Mononuclear cell (primary cell): ENCODE measurements around the gene PUS7L. TPM values are rescaled to one million over a fixed set of nuclear protein-coding genes. Genes with fewer than 3 reads are reported as not detected.

ENCODE experiments used
- H3K27me3 ChIP-seq: 2 replicates; pipeline ENCODE4 v1.6.0; 2011; ENCODE audit warnings: low read length, control low read depth; ENCODE audit not compliant: insufficient read depth
- H3K4me1 ChIP-seq: 2 replicates; pipeline ENCODE4 v1.5.1; 2011; ENCODE audit warnings: mild to moderate bottlenecking, low read length, control low read depth; ENCODE audit not compliant: insufficient read depth
- H3K4me3 ChIP-seq: 2 replicates; pipeline ENCODE4 v1.5.1; 2011; ENCODE audit warnings: mild to moderate bottlenecking, low read length, moderate library complexity
- H3K9me3 ChIP-seq: 2 replicates; pipeline ENCODE4 v1.5.1; 2011; ENCODE audit warnings: low read depth, mild to moderate bottlenecking, control low read depth, low read length
- total RNA-seq: library from RNA; depleted of rRNA; stranded (reverse); fragments of >200 nt; gene quantifications from one replicate; pipeline ENCODE4 v1.2.3, GENCODE V29; 2012

PUS7L gene, protein sequence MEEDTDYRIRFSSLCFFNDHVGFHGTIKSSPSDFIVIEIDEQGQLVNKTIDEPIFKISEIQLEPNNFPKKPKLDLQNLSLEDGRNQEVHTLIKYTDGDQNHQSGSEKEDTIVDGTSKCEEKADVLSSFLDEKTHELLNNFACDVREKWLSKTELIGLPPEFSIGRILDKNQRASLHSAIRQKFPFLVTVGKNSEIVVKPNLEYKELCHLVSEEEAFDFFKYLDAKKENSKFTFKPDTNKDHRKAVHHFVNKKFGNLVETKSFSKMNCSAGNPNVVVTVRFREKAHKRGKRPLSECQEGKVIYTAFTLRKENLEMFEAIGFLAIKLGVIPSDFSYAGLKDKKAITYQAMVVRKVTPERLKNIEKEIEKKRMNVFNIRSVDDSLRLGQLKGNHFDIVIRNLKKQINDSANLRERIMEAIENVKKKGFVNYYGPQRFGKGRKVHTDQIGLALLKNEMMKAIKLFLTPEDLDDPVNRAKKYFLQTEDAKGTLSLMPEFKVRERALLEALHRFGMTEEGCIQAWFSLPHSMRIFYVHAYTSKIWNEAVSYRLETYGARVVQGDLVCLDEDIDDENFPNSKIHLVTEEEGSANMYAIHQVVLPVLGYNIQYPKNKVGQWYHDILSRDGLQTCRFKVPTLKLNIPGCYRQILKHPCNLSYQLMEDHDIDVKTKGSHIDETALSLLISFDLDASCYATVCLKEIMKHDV
- total RNA-seq: 16.4 TPM

DNA sequence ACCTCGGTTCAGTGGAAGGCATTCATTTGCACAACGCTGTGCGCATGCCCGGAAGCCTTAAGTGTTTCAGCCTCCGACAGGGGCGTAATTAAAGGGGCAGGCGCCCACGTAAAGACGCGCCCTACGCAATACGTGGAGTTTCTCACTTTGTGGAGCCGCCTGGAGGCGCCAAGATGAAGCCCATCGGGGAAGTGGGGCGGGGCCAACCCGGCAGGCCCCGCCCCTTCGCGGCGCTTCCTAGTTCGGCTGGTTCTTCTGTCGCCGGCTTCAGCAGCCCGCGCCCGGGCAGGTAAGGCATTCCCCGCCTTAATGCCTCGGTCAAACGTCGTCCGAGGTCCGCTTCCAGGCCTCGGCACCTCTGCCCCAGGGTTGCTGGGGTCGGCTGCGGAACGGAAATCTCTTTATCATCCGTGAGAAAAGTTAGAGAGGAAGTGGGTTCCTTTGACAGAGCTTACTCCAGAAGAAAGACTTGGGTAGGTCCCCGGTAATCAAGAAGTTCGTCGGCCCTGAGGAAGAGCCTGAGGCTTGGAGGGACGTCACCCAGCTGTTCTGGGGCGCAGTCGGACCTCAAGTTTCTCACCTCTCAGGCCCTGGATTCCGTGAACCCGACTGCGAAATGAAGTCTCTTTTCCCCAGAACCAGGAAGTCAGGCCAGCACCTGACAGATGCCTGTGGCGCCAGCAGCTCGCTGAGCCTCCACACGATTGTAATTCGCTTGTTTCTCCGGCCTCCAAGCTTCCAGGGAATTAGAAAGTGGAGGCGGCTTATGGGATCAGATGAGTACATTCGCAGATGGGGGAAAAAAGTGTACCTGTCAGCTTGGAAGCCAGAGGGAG, at the start of gene PUS7L, which contains the start of gene IRAK4:
TSS of gene PUS7L (minus strand) at position 63 of the 836 bp plus-strand sequence. CDS start 3,545 bp downstream, outside the sequence.
TSS of gene IRAK4 (plus strand) at position 224 of the 836 bp plus-strand sequence. CDS start 9,161 bp downstream, outside the sequence.
- Histone ChIP-seq H3K4me3 (peak within 1 kb of the TSS; percentile 86), H3K4me1 (peaks cover 36% of the 10 kb centered on the region), H3K9me3 (no peaks in the 10 kb centered on the region)

DNA sequence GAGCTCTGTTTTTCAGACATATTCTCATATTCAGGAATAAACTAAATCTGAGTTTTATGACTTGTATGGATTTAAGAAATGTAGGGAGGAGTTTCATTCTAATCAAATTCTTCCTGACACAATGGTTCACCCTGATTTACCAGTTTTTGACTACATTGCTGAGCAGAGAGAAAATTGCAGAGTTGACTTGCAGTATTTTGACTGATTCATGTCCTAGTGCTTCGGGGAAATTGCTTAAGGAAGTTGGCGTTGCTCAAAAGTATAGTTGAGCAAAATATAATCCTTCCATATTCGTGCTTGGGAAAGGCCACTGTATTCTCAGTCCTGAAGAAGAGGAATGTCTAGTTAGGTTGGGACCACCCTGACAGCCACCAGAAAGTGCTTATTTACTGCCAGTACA, 48.8 kb upstream of the PUS7L start:
- H3K4me3 ChIP-seq: no peak overlapping the region
- H3K27me3 ChIP-seq: peaks cover 2% of the 10 kb centered on the region
- H3K9me3 ChIP-seq: no peaks in the 10 kb centered on the region
- peaks cover 14% of the 10 kb centered on the region for H3K4me1 ChIP-seq

More for the DNA sequence above, at the start of gene PUS7L, which contains the start of gene IRAK4:
- H3K27me3 ChIP-seq: no peaks in the 10 kb centered on the region

DNA sequence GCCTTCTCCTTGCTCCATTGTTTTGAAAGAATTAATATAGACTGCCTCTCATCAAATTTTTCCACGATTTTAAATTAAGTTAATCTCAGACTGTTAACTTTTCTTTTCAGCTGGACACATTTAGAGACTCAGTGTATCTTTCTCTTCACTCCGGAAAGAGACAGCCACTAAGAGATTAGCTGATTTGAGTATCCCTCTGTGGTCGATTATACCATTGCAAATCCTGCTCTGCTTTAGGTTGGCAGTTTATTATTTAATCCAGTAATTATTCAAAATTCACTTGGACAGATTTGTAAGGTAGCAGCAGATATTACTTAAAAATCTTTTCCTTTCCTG, 48.1 kb upstream of the PUS7L start:
- peaks cover 14% of the 10 kb centered on the region for H3K4me1 ChIP-seq
- peaks cover 2% of the 10 kb centered on the region for H3K27me3 ChIP-seq
- H3K9me3 ChIP-seq: no peaks in the 10 kb centered on the region
- H3K4me3 ChIP-seq: peak overlapping the region; percentile 80

DNA sequence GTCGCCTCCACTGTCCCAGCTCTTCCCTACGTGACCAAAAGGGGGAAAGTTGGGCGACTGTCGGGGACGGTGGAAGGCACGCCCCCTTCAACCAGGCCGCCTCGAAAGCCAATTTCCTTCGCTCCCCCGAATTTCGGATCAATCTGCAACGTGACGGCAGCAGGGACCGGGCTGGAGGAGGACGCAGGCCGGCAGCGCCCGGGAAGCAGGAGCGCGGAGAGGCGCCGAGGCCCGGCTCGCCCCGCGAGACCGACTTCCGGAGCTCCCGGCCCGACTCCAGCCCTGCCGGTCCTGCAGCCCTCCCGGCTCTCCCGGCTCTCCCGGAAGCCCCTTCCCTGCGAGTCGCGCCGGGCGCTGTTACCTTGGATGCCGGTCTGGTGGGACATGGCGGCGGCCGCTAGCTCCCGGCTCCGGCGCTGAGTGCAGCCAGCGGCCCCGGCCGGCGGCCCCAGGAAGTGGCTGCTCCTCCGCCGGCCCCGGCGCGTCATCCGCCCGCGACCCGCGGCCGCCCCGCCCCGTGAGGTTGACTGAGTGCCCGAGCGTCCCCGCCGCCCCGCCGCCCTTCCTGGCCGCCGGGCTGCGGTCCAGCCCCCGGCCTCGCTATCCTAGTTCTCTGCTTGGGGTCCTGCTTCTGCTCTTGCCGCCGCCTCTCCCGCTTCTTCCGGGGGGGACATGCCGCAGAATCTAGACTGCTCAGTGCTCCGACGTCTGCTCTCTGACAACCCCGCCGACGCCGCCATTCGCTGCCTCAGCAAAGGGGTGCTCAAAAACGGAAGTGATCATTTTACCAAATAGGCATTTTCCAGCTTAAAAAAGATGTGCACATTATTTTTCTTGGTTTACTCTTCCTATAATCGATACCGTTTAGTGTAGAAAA, 47.5 kb upstream of the PUS7L start, which contains the start of gene TWF1:
TSS of gene TWF1 (minus strand) at position 458 of the 877 bp plus-strand sequence. CDS start at position 386, 72 bp downstream.
- H3K4me1 ChIP-seq: peaks cover 14% of the 10 kb centered on the region

DNA sequence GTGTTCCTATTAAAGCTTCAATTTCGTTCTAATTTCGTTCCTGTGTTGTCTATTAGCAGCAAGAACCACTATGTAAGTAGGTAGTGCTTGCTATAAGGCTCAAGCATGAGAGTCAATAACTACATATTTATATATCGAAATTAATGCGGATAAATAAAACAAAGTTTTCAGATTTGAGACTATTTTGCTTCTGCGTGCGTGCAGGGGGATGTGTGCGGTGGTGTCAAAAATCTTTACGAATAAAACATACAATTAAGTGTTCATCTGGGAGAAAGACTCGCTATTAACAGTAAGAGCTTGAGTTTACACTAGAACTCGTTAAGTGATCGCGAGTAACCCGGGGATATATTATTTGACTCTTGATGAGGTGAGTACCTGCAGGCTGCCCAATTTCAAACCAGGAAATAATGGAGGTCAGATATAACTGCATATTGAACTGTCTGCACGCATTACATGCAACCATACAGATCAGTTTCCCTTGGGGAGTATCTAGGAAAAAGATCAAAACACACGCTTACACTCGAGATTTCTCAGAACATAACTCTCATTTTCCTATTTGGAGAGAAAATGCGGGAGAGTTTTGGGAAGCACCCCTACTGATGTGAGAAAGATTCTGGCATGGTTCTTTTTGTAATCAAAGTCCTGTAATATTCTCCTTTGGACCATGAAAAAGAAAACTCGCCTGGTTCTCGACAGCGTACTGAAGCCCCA, 46.7 kb upstream of the PUS7L start:
- H3K27me3 ChIP-seq: no peaks in the 10 kb centered on the region
- H3K4me3 ChIP-seq: peak overlapping the region; percentile 80
- H3K4me1 ChIP-seq: peaks cover 14% of the 10 kb centered on the region

More for the DNA sequence above, 47.5 kb upstream of the PUS7L start, which contains the start of gene TWF1:
- Histone ChIP-seq H3K9me3 (no peaks in the 10 kb centered on the region), H3K27me3 (peaks cover 2% of the 10 kb centered on the region), H3K4me3 (peak within 1 kb of the TSS; percentile 80)

DNA sequence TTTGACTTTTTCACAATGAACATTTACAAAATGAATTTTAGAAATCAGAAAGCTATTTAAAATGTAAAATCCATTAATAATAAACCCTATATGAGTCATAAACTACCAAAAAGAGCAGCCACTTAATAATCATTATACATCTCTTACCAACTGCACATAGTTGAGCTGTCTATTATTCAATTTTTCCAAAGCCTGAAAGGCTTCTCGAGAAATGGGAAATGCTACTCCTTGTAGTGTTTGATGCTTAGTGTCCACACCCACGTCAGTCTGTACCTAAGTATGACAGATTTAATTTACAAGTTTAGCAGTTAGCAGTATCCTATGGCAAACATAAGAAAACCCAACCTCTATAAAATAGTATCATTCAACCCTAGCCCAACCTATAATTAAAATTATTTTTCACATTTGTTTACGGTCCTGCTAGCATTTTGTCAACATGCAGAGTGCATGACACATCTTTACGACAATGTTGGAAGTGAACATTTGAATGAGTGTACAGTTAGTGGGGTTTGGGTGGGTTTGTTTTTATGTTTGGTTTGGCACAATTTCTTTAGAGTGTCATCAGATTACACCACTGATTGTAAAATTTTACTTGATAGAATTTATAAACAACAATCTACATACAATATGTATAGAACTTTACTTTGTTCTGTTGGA, 39.1 kb upstream of the PUS7L start:
- H3K4me1 ChIP-seq: no peaks in the 10 kb centered on the region
- H3K9me3 ChIP-seq: no peaks in the 10 kb centered on the region
- no peak overlapping the region for H3K4me3 ChIP-seq
- H3K27me3 ChIP-seq: no peaks in the 10 kb centered on the region

More for the DNA sequence above, 46.7 kb upstream of the PUS7L start:
- H3K9me3 ChIP-seq: no peaks in the 10 kb centered on the region

DNA sequence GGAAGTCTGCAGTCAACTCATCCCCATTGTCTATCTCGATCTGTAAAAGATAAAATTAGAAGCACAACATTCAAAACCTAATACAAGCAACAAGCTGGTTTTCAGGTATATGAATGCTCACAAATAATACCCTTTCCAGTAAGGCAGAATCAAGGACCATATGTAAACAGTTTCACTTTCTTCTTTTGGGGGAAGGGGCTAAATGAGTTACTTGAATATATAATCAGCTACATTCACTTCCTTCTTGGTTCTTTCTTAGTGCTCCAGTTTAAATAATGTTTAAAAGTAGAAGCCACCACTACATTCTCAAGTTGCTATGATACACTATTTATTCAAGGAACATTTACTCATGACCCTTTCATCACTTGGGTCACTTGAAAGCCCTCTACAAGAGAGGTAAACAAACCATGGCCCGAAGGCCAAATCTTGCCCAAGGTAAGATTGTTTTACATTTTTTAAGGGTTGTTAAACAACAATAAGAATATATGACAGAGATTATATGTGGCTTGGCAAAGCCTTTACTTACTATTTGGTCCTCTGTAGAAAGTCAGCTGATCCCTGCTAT, 37.2 kb upstream of the PUS7L start:
- Histone ChIP-seq H3K4me3 (no peak overlapping the region), H3K4me1 (no peaks in the 10 kb centered on the region), H3K27me3 (no peaks in the 10 kb centered on the region), H3K9me3 (no peaks in the 10 kb centered on the region)

DNA sequence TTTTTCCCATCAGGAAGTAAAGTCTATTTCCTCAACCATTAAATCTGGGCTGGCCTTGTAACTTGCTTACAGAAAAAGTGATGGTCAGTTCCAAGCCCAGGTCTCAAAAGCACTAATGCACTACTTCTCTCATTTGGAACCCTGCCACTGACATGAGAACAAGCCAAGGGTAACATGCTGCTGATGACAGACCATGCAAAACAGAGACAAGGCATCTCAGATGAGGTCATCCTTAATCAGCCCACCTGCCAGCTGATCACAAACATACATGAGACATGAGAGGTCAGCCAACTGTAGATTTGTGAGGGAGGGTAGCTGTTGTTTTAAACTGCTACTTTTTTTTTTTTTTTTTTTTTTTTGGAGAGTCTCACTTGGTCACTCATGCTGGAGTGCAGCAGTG, 31.4 kb upstream of the PUS7L start:
- no peaks in the 10 kb centered on the region for H3K9me3 ChIP-seq
- no peaks in the 10 kb centered on the region for H3K27me3 ChIP-seq

DNA sequence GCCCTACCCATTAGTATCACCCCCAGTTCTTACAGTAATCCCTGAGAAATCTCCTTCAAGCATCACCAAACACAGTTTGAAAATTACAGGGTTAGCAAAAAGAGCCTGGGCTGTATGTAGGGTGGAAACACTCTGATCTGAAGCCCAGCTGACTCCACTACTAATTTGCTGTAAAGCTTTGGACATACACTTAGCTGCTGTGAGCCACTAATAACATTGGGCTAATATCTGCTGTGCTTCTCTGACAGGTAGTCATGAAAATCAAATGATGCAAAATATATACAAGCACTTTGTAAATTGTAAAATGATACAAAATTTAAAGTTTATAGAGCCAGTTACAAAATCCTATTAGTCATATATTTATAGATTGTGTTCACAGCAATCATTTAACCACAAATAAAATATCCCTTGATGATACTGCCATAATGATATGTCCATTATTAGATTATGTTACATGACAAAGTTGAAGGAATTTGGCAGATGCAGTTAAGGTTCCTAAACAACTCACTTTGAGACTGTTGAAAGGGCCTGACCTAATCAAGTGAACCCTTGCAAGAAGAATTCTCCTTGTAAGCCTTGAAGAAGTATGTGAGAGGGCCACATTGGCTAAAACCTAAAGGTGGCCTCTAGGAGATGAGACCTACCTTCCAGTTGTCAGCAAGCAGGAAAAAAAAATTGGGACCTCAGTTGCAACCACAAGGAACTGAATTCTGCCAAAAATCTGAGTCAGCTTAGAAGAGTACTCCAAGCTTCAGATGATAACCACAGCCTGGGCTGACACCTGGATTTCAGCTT, 28.5 kb upstream of the PUS7L start:
- no peaks in the 10 kb centered on the region for H3K9me3 ChIP-seq
- no peaks in the 10 kb centered on the region for H3K27me3 ChIP-seq
- no peaks in the 10 kb centered on the region for H3K4me1 ChIP-seq
- no peak overlapping the region for H3K4me3 ChIP-seq

More for the DNA sequence above, 31.4 kb upstream of the PUS7L start:
- H3K4me1 ChIP-seq: no peaks in the 10 kb centered on the region
- no peak overlapping the region for H3K4me3 ChIP-seq

DNA sequence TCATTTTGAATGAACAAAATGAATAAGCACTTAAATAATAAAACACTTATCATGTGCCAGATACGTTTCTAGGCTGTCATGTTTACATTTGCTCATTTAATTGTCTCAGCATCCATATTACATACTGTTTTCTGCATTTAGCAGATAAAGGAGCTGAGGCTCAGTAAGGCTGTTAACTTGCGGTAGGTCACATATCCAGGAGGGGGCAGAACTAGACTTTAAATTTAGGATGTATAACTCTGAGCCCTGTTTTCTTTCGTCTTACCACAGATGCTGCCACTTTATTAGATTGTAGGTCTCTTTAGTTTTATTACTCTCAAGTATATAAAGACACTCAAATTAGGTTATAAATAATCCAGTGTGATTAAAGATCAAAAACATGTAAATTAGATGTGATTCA, 17.9 kb upstream of the PUS7L start:
- no peaks in the 10 kb centered on the region for H3K27me3 ChIP-seq
- no peaks in the 10 kb centered on the region for H3K9me3 ChIP-seq
- H3K4me1 ChIP-seq: no peaks in the 10 kb centered on the region
- H3K4me3 ChIP-seq: no peak overlapping the region

DNA sequence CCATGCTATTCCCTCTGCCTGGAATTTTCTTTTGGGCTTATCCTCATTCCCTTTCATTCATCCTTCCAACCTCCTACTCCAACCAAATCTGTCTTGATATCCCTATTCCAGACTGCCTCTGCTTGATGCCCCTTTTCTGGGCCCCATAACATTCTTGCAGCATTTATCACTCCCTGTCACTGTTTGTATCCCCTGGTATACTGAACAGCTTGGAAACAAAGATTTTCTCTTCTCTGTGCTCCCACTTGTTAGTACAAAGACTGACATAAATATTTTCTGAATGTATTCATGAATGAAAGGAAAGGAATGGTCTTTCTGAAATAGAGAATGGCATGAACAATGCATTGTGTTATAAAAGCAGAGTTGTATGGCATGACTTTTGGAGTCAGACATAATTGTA, 7.7 kb upstream of the PUS7L start:
- H3K27me3 ChIP-seq: no peaks in the 10 kb centered on the region
- peaks cover 13% of the 10 kb centered on the region for H3K4me1 ChIP-seq
- no peaks in the 10 kb centered on the region for H3K9me3 ChIP-seq
- H3K4me3 ChIP-seq: no peak overlapping the region

DNA sequence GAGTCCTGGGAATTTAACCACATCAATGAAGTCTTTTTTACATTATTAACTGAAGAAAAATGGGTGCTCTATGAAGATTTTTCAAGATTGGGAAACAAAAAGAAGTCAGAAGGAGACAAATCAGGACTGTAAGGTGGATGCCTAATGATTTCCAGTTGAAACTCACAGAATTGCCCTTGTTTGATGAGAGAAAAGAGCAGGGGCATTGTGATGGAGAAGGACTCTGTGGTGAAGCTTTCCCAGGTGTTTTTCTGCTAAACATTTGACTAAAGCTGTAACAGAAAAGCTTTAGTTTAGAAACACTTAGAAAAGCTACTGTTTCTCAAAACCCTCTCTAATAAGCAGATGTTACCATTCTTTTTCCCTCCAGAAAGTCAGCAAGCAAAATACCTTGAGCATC, 5.9 kb upstream of the PUS7L start:
- H3K9me3 ChIP-seq: no peaks in the 10 kb centered on the region
- peaks cover 26% of the 10 kb centered on the region for H3K4me1 ChIP-seq
- no peak overlapping the region for H3K4me3 ChIP-seq
- no peaks in the 10 kb centered on the region for H3K27me3 ChIP-seq
